Progenitor cell of endocrine pancreas (in vitro differentiated cells): Measurements from ENCODE around the gene CIAO3. TPM values are rescaled to one million over a fixed set of nuclear protein-coding genes. Genes with fewer than 3 reads are reported as not detected.

Source experiments
- DNase-seq: peaks from one replicate; pipeline ENCODE4 v3.0.0; 2021; ENCODE audit warnings: low spot score; ENCODE audit not compliant: unreplicated experiment
- H3K27ac Mint-ChIP-seq: 2 replicates; pipeline ENCODE4 v1.8.0; 2021; ENCODE audit warnings: mild to moderate bottlenecking, moderate library complexity, mixed read lengths
- H3K27me3 Mint-ChIP-seq: 2 replicates; pipeline ENCODE4 v1.8.0; 2021; ENCODE audit warnings: mixed read lengths
- H3K36me3 Mint-ChIP-seq: 2 replicates; pipeline ENCODE4 v1.8.0; 2022; ENCODE audit warnings: mixed read lengths; ENCODE audit not compliant: insufficient read depth
- H3K4me1 Mint-ChIP-seq: 2 replicates; pipeline ENCODE4 v1.8.0; 2021; ENCODE audit warnings: low read depth, mixed read lengths
- H3K4me3 Mint-ChIP-seq: 2 replicates; pipeline ENCODE4 v1.8.0; 2021; ENCODE audit warnings: low read depth, mild to moderate bottlenecking, moderate library complexity, mixed read lengths
- H3K9me3 Mint-ChIP-seq: 2 replicates; pipeline ENCODE4 v1.8.0; 2021; ENCODE audit warnings: low read depth, mixed read lengths
- CTCF ChIP-seq: fragments of 200-600 bp; sonication (generic); IDR thresholded peaks from one replicate; pipeline ENCODE4 v1.5.0; 2021; ENCODE audit warnings: antibody characterized with exemption, mild to moderate bottlenecking; ENCODE audit not compliant: unreplicated experiment
- total RNA-seq: library from RNA; stranded (reverse); gene quantifications from 2 replicates; pipeline ENCODE4 v1.2.1, GENCODE V29; 2021

The CIAO3 gene
- total RNA-seq, 1 donor from 2014 or later = 44.0 TPM

GRCh38 chr16:723695-724094 lies 17.1 kb downstream of the CIAO3 start:
- no peak for DNase-seq
- Mint-ChIP-seq H3K27ac (no peak overlapping the region), H3K4me1 (peaks cover 8% of the 10 kb centered on the region), H3K27me3 (peaks cover 15% of the 10 kb centered on the region), H3K9me3 (no peaks in the 10 kb centered on the region), H3K4me3 (no peak overlapping the region), H3K36me3 (no peaks in the 10 kb centered on the region)
- TF ChIP-seq CTCF = no peak

- no peak for DNase-seq
- no peak for TF ChIP-seq CTCF
- H3K27me3 Mint-ChIP-seq = peaks cover 15% of the 10 kb centered on the region
- H3K4me1 Mint-ChIP-seq = peaks cover 8% of the 10 kb centered on the region
- H3K36me3 Mint-ChIP-seq = no peaks in the 10 kb centered on the region
- H3K4me3 Mint-ChIP-seq = peak overlapping the region; percentile 41
- H3K27ac Mint-ChIP-seq = peak overlapping the region; percentile 41
- no peaks in the 10 kb centered on the region for H3K9me3 Mint-ChIP-seq
Observed at GRCh38 chr16:722835-723633, 17.8 kb downstream of the CIAO3 start.

GRCh38 chr16:721765-722540 lies 18.8 kb downstream of the CIAO3 start:
- H3K36me3 Mint-ChIP-seq = no peaks in the 10 kb centered on the region
- no peak overlapping the region for H3K27ac Mint-ChIP-seq
- H3K27me3 Mint-ChIP-seq = peaks cover 15% of the 10 kb centered on the region
- H3K9me3 Mint-ChIP-seq = no peaks in the 10 kb centered on the region
- peaks cover 8% of the 10 kb centered on the region for H3K4me1 Mint-ChIP-seq
- no peak for TF ChIP-seq CTCF
- H3K4me3 Mint-ChIP-seq = no peak overlapping the region
- no peak for DNase-seq

GRCh38 chr16:720990-721764 lies 19.6 kb downstream of the CIAO3 start, which contains the start of gene ANTKMT:
ANTKMT (plus strand) TSS chr16:721146; CDS start chr16:721275, 129 bp downstream.
- peak; percentile 10 for TF ChIP-seq CTCF
- Mint-ChIP-seq H3K4me1 (peaks cover 12% of the 10 kb centered on the region), H3K27me3 (peaks cover 11% of the 10 kb centered on the region), H3K27ac (peak within 1 kb of the TSS; percentile 90), H3K9me3 (no peaks in the 10 kb centered on the region), H3K4me3 (peak within 1 kb of the TSS; percentile 77), H3K36me3 (no peaks in the 10 kb centered on the region)
- DNase-seq = peak; percentile 81

- H3K36me3 Mint-ChIP-seq = no peaks in the 10 kb centered on the region
- peak overlapping the region; percentile 77 for H3K4me3 Mint-ChIP-seq
- no peak for DNase-seq
- no peaks in the 10 kb centered on the region for H3K9me3 Mint-ChIP-seq
- H3K27ac Mint-ChIP-seq = peak overlapping the region; percentile 90
- H3K27me3 Mint-ChIP-seq = peaks cover 5% of the 10 kb centered on the region
- no peak for TF ChIP-seq CTCF
- H3K4me1 Mint-ChIP-seq = peaks cover 12% of the 10 kb centered on the region
Observed at GRCh38 chr16:720447-720989, 20.3 kb downstream of the CIAO3 start.
